Measurements from ENCODE around the gene GTPBP10.

GRCh38 chr7:90403174-90404113, 56.9 kb downstream of the GTPBP10 start, which contains the start of gene CLDN12:
- TF ChIP-seq CTCF (conservative IDR thresholded peaks at IDR 0.05; ENCODE audit: low read depth, low read length) (no peak), EZH2 (IDR thresholded peaks at IDR 0.05; ENCODE audit: low read length, unreplicated experiment) (no peak), EZH2phosphoT487 (IDR thresholded peaks at IDR 0.05; ENCODE audit: borderline replicate concordance, low read length) (no peak)

Data from PC-3 (cell line).